Type B pancreatic cell (in vitro differentiated cells): ENCODE data around the gene HRG. TPM values are rescaled to one million over a fixed set of nuclear protein-coding genes. Genes with fewer than 3 reads are reported as not detected.

Source experiments
- DNase-seq: peaks from one replicate; pipeline ENCODE4 v3.0.0; 2021; ENCODE audit warnings: mixed read lengths; ENCODE audit not compliant: unreplicated experiment; ENCODE audit errors: extremely low spot score
- H3K27ac Mint-ChIP-seq: 2 replicates; pipeline ENCODE4 v1.8.0; 2021; ENCODE audit warnings: mild to moderate bottlenecking, mixed read lengths
- H3K27me3 Mint-ChIP-seq: 2 replicates; pipeline ENCODE4 v1.8.0; 2021; ENCODE audit warnings: mixed read lengths
- H3K36me3 Mint-ChIP-seq: 2 replicates; pipeline ENCODE4 v1.8.0; 2021; ENCODE audit warnings: mixed read lengths
- H3K4me1 Mint-ChIP-seq: one replicate; pipeline ENCODE4 v1.8.0; 2021; ENCODE audit warnings: mixed read lengths; ENCODE audit not compliant: unreplicated experiment
- H3K4me3 Mint-ChIP-seq: 2 replicates; pipeline ENCODE4 v1.8.0; 2021; ENCODE audit warnings: mild to moderate bottlenecking, mixed read lengths
- H3K9me3 Mint-ChIP-seq: 2 replicates; pipeline ENCODE4 v1.8.0; 2021; ENCODE audit warnings: mixed read lengths
- CTCF ChIP-seq: fragments of 200-600 bp; sonication (generic); conservative IDR thresholded peaks from 2 replicates; pipeline ENCODE4 v1.5.0; 2021; ENCODE audit warnings: antibody characterized with exemption, mild to moderate bottlenecking
- long read RNA-seq: library from polyadenylated mRNA; unstranded; transcript quantifications from one replicate; pipeline ENCODE4 v2.0.0, GENCODE V29; 2020
- total RNA-seq: library from RNA; stranded (reverse); gene quantifications from 2 replicates; pipeline ENCODE4 v1.2.1, GENCODE V29; 2021; ENCODE audit warnings: low replicate concordance

The HRG gene
- total RNA-seq, result not detected in 2 replicates
- long read RNA-seq, result 0 reads

GRCh38 chr3:186665625-186666188 is at the start of gene HRG:
Gene HRG, plus strand, starts transcription at chr3:186666014. Its CDS starts 18 bp downstream, at chr3:186666032.
- no peak for TF ChIP-seq CTCF
- no peak within 1 kb of the TSS for H3K27ac Mint-ChIP-seq
- no peaks in the 10 kb centered on the region for H3K9me3 Mint-ChIP-seq
- H3K4me1 Mint-ChIP-seq, result peaks cover 11% of the 10 kb centered on the region
- no peaks in the 10 kb centered on the region for H3K36me3 Mint-ChIP-seq
- DNase-seq, result no peak
- H3K4me3 Mint-ChIP-seq, result no peak within 1 kb of the TSS
- peaks cover 26% of the 10 kb centered on the region for H3K27me3 Mint-ChIP-seq

GRCh38 chr3:186616299-186616617 is 49.6 kb upstream of the HRG start:
- TF ChIP-seq CTCF, result no peak
- H3K27ac Mint-ChIP-seq, result no peak overlapping the region
- H3K9me3 Mint-ChIP-seq, result no peaks in the 10 kb centered on the region
- H3K27me3 Mint-ChIP-seq, result peaks cover 67% of the 10 kb centered on the region
- H3K4me1 Mint-ChIP-seq, result peaks cover 10% of the 10 kb centered on the region
- no peak overlapping the region for H3K4me3 Mint-ChIP-seq
- H3K36me3 Mint-ChIP-seq, result no peaks in the 10 kb centered on the region
- no peak for DNase-seq

GRCh38 chr3:186617036-186617946 is 48.5 kb upstream of the HRG start:
- Mint-ChIP-seq H3K27ac (peak overlapping the region; percentile 55), H3K9me3 (no peaks in the 10 kb centered on the region), H3K4me3 (peak overlapping the region; percentile 36), H3K27me3 (peaks cover 62% of the 10 kb centered on the region), H3K4me1 (peaks cover 10% of the 10 kb centered on the region), H3K36me3 (no peaks in the 10 kb centered on the region)
- DNase-seq, result peak; percentile 82
- TF ChIP-seq CTCF, result peak; percentile 90

- TF ChIP-seq CTCF, result no peak
- no peak overlapping the region for H3K4me3 Mint-ChIP-seq
- H3K27me3 Mint-ChIP-seq, result peaks cover 61% of the 10 kb centered on the region
- no peak overlapping the region for H3K27ac Mint-ChIP-seq
- H3K36me3 Mint-ChIP-seq, result no peaks in the 10 kb centered on the region
- no peak for DNase-seq
- H3K4me1 Mint-ChIP-seq, result peaks cover 10% of the 10 kb centered on the region
- H3K9me3 Mint-ChIP-seq, result no peaks in the 10 kb centered on the region
Measured at GRCh38 chr3:186618318-186618938, 47.4 kb upstream of the HRG start.

GRCh38 chr3:186619787-186620212 is 46.0 kb upstream of the HRG start:
- no peaks in the 10 kb centered on the region for H3K36me3 Mint-ChIP-seq
- peaks cover 8% of the 10 kb centered on the region for H3K4me1 Mint-ChIP-seq
- H3K9me3 Mint-ChIP-seq, result no peaks in the 10 kb centered on the region
- no peak overlapping the region for H3K4me3 Mint-ChIP-seq
- no peak overlapping the region for H3K27ac Mint-ChIP-seq
- no peak for TF ChIP-seq CTCF
- peaks cover 50% of the 10 kb centered on the region for H3K27me3 Mint-ChIP-seq
- DNase-seq, result no peak
